ENCODE results near the gene ANTXR1.

The ANTXR1 gene

DNA sequence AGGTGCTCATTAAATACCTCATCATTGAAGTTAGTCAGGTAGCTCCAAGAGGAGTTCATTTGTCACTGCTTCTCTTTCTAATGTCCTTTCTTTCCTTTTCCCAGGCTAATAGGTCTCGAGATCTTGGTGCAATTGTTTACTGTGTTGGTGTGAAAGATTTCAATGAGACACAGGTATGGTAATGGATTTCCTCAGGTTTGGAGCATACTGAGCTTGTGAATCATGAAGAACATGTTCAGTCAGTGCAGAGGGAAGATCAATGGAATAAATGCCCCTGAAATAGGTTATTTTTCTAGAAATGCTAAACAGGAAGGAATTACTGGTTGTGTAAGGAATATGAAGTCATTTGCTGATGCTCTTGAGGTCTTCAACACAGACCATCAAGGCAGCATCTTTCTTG, 62.5 kb downstream of the ANTXR1 start:
- no peak for DNase-seq

DNA sequence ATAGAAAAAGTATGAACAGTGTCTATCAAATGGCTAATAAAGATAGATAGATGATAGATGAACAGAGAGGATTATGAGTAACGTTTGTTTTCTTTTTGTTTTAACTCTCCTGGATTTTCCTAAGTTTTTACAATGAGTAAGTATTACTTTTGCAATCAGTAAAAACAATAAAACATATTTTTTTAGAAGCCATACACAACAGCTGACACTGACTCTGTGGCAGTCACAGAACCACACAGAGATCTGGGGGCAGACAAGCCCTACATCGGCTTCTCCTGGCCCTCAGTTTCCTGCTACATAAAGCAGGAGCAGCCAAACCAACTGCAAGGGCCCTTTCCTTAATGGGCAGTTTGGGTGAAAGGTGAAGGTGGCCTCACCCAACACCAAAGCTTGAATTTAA, 63.6 kb downstream of the ANTXR1 start:
- DNase-seq, result no peak

DNA sequence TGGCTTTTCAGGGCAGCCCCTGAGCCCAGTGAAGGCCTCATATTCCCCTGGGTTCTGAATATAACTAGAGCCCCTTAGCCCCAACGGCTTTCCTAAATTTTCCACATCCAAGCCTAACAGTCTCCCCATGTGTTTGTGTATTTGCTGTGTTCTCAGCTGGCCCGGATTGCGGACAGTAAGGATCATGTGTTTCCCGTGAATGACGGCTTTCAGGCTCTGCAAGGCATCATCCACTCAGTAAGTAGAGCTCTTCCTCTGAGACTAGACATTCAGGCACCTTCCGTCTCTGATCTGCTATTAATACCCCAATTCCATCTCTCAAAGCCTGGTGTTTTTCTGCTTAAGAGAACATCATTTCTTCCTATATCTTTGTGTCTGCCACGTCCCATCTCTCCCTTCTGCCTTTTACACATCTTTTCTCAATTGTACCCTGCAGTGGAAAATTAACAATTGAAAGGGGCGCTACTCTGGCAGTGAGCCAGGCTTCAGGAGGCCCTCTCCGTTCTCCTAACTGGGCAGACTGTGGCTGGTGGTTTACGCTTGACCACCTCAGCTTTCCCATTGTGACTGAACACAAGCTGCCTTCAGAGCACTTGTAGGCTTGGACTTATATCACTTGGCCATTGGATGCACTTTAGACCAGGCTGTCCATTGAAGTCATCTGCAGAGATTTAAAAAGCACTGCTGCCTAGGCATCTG, 64.4 kb downstream of the ANTXR1 start:
- DNase-seq, result no peak

DNA sequence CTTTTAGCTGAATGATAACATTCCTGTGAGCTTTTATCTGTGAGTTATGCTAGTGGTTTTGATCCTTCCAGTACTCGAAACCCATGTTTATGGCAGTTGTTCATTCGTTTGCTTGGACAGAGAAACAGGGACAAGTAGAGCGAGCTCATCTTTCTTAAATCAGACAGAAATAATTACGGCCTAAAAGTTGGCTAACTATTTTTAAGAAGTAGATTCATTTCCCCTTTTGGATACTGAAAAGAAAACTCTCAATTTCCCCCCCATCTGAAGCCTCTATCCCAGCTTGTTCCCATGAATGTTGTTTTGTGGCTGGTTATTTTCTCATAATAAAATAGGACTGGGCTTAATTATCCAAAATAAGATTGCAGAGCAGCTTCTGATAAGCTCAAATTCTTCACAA, 67.1 kb downstream of the ANTXR1 start:
- DNase-seq, result no peak

DNA sequence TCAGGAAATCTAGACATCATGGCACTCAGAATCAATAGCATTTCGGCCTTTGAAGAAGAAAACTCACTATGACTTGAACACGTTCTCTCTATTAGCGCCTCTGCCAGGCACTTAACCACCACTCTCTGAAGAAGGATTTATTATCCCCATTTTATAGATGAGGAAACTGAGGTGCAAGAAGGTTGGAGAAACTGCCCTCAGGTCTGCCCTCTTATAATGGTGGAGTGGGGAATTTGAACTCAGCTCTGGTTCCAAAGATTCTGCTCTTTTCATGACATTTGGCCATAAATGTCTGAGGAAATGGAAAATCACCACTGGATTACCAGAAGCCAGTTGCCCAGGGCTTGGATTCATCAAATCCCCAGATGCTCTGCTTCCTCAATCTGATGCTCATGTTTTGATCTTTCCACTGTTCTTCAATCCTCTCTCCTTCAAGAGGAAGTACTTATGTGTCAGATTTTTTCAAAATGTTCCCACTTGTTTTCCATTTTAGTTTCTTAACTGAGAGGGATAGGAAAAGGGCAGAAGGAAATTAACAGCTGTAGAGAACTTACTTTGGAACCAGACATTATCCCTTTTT, 68.1 kb downstream of the ANTXR1 start:
- no peak for DNase-seq

DNA sequence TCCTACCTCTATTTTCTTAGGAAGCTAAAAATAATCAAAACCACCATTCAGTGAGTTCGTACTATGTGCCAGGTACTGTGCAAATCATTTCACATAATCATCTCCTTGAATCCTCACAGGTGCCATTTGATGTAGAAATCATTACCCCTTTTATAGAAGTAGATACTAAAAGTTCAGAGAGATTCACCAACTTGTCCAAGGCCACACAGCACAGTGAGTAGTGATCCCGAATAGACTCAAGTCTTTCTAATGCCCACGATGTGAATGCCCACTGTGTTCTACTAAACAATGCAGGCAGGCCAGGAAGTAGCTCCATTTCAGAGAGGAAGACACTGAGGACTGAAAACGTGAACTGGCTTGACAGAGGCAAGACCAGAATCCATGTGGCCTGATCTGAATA, 68.8 kb downstream of the ANTXR1 start:
- no peak for DNase-seq

DNA sequence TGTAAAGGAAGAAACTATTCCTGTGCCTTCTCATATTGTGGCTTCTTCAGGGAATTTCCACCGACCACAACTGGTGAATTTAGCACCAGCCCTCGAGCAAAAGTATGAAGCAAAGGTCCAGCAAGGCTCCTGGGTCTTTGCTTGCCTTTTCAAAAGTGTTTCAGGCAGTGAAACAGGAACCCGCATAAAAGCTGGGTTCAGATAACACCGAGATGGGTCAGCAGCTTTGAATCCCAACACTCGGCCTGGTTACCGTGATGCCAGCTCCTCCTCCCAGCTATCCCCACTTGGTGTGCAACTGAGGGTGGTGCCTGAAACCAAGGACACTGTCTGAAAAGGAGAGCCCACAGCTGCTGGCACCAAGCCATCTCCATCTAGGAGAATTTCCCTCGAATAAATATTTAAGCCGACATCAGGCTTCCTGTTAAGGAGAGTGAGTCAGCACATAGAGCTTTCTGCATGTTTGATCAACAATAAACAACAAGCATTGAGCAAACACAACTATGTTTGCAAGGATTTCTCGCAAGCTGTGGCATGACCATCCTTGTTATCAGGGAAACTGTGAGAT, 69.5 kb downstream of the ANTXR1 start:
- no peak for DNase-seq

DNA sequence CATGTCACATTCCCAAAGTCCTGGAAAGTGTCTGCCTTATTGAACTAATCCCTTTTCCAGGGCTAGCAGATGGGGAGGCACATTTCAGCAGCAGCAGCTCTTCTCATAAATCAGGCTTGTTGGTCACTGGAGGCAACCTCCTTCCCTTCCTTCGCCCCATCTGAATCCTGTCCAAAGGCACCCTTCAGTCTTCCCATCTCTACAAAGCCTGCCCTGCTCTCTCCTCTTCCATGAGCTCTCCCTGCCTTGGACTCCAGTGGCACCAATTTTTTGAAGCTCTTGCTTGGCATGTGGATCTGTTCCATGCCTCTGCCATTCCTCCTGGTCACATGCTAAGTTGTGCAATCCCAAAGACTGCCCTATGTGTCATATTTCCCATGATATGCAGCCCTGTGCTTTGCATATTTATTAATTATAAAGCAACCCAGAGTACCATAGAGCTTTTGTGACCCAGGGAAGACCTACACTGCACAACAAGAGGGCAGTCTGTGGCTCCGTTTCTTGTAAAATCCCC, 70.3 kb downstream of the ANTXR1 start:
- DNase-seq, result no peak

DNA sequence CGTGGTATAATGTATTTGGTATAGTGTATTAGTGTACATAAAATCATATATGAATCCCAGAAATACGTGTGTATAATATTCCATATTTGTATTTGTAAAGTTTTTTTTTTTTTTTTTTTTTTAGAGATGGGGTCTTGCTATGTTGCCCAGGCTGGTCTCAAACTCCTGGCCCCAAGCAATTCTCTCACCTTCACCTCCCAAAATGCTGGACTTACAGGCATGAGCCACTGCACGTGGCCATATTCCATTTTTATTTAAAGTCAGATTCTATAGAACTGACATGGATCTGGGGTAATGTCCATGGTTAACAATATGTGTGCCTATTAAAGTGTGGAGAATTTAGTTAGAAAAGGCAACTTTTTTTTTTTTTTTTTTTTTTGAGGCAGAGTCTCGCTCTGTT, 71.5 kb downstream of the ANTXR1 start:
- no peak for DNase-seq

DNA sequence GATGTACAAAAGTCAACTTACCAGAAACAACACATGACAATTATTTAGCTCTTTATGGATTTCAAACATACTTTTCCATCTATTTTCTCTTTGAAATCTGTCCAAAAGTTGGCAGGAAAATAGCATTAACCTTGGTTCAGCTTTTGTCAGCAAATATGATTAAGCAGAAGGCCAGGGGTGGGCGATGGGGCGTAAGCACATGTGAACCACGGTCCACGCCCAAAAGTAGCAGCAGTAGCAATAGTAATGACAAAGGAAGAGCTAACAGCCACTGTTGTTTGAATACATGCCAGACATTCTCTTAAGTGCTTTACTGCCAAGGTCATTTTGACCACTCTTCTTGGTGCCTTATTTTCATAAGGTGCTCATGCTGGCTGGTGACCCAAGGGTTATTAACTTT, 73.5 kb downstream of the ANTXR1 start:
- no peak for DNase-seq

DNA sequence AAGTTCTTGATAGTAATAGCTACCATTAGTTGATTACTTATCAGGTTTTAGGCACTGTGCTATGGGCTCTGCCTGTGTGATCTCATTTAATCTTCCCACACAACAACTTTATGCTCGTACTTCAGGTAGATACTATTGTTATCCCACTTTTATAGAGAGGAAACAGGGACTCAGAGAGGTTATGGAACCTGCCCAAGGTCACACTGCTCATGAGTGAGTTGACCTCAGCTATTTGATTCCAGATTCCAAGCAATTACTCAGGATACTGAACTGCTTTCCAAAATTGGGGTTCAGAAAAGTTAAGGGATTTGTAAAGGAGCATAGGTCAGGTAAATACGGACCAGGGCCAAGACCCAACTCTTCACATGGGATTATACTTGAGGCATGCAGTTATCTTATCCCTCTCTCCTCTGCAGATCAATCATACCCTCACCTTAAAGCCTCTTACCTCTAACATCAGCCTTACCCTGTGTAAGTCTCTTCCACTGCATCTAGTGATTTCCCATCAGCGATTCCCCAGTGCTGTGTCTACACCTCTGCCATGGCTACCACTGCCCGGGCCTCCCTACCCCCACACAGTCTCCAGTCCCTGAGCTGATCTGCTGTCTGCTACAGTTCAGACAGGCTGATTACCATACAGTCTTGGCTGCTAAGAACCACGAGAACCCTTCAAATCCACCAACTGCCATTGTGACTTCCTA, 74.4 kb downstream of the ANTXR1 start:
- no peak for DNase-seq

DNA sequence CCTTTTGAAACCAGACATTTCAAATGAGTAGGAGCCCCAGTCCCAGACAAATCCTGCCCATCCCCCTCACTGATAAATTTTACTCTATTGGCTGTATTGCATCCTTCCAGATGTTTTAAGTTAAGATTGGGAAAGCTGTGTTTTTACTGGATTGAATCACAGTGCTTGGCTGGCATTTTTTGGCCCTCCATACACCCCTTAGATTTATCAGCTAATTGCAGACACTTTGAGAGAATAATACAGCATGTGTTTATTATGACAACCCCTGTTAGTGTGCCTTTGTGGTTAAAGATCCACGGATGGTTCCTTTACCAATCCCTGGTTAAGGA, 74.9 kb downstream of the ANTXR1 start:
- DNase-seq, result no peak

DNA sequence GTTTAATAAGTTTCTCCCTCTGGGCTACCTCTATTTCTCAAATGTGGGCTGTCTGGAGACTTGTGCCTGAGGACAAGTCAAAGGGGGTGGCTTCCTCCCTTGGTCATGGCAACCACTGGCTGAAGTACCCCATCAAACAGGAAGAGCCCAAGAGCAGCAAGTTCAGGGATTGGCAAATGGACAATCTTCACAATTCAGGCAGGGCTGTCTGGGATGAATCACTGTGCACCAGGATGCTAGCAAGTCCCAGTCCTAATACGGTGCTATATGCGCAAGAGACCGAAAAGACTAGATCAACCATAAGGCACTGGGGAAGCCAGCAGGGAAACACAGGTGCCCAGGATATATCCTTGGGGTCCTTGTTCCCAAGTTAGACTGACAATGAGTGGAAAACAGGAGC, 75.5 kb downstream of the ANTXR1 start:
- no peak for DNase-seq

DNA sequence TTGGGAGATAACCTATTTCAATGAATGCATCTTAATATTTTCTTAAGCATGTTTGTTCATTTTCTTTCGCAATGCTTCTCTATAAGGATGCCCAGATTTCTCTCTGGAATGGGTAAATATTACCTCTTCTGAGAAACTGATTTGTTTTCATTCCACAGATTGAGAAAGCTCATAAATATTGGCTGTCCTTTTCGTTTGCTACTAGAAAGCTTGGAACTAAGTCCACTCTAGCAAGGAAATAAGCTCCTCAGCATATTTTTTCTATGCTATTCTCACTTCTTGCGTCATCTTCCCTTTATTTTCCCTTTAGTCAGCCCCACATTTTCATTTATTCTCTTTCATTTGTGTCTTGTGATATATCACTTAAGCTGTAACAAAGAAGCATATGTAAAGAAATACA, 76.3 kb downstream of the ANTXR1 start:
- no peak for DNase-seq

DNA sequence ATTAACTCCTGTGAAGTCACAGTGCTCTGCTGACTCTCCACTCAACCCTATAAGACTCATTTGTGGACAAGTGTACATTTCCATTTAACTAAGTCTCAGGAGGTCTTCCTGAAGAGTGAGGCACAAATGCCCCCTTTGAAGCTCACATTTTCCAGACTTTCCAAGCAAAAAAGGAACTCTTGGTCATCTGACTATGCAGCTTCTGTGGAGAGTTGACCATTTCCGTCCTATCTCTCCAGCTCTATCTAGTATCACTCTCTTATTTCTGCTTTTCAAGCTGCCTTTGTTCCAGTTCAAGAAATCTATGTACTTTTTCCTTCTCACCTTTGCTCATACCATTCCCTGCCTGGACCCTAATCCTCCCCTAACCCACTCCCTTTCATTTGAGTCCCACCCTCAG, 77.0 kb downstream of the ANTXR1 start:
- DNase-seq, result no peak

DNA sequence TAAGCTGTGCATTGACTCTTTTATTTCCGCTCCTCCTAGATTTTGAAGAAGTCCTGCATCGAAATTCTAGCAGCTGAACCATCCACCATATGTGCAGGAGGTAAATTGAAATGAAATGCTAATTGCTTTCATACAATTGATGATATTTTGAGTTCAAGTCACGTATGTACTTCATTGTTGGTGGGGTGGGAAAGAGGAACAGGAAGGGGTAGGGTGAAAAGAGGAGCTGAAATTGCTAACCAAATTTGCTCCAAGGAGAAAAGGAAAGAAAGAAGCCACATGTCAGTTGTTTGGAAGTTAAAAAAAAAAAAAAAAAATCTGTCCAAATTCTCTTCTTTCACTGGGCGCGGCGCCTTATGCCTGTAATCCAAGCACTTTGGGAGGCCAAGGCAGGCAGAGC, 77.8 kb downstream of the ANTXR1 start:
- no peak for DNase-seq

DNA sequence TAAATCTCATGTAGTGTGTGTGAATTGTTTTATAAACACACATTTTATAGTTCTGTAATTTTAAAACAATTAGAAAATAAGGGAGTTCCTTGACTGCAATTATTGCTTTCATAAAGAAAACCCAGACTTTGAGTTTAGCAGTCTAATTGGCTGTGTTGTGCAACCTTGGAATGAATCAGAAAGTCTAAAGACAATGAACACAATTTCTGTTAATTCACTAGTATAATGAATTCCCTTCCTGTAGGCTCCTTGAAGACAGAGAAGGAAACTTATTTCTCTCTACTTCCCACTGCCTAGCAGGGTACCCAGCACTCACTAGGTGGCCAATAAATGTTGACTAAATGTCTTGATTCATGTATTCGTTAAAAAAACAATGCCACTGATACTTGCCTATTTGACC, 79.9 kb downstream of the ANTXR1 start:
- DNase-seq, result no peak

DNA sequence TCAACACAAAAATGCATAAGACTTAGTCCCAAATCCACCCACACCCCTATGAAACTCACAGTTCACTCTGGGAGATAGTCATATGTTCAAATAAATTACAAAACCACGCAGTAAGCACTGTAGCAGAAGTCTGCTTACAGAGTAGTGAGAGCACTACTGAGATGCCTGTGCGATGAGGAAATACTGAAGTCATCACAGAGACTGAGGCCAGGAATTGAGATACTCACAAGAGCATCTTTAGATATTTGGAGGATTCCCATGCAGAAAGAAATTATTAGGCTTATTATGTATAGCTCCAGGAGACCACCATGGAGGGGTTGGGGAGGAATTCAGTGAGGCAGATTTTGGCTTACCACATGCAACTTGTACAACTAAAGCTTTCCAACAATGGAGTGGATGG, 82.3 kb downstream of the ANTXR1 start:
- DNase-seq, result no peak

DNA sequence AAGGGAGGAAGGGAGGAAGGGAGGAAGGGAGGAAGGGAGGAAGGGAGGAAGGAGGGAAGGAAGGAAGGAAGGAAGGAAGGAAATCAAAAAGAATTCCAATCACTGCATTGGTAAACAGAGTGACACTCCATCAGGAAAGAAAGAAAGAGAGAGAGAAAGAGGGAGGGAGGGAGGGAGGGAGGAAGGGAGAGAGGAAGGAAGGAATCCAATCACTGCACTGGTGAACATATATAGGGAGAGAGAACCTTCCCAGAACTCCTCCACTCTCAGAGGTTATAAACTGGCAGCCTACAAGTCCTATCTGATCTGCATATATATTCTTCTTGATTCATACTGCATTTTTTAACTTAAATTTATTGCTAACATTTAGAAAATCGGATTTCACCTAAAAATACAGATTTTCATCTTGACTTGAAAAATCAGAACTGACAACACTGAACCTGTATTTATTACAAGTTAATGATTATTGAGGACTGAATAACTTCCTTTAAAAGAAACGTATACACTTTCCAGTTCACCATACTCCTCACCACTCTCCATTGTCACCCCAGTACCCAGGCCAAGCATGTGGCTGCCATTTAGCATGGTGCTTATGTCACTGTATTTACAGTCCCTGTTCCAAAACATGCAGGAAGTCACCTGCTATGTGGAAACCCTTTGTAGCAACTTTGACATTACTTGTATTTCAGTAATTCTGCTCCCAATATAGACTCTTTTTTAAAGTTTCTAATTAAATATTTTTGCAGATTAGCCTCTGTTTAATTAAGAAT, 83.5 kb downstream of the ANTXR1 start:
- DNase-seq, result no peak

DNA sequence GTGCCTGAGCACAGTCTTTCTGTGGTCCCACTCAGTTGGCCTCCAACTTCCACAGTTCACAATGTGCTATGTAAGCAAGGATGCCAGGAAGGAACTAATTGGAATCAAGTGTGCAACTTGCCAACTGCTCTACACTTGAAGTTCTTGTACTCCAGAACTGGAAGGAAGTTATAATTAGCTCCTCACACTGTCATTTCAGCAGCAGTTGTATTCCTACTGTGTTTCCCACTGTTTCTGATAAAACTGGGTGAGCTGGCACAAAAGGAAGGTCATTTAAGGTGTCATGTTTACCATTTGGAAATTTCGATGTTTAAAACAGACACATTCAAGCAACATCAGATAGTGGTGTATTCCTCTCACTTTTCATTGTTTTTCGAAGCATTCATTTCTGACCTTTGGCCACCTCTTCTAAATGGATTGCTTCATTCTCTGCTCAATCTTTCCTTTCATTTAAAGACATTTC, 84.2 kb downstream of the ANTXR1 start:
- DNase-seq, result no peak

DNA sequence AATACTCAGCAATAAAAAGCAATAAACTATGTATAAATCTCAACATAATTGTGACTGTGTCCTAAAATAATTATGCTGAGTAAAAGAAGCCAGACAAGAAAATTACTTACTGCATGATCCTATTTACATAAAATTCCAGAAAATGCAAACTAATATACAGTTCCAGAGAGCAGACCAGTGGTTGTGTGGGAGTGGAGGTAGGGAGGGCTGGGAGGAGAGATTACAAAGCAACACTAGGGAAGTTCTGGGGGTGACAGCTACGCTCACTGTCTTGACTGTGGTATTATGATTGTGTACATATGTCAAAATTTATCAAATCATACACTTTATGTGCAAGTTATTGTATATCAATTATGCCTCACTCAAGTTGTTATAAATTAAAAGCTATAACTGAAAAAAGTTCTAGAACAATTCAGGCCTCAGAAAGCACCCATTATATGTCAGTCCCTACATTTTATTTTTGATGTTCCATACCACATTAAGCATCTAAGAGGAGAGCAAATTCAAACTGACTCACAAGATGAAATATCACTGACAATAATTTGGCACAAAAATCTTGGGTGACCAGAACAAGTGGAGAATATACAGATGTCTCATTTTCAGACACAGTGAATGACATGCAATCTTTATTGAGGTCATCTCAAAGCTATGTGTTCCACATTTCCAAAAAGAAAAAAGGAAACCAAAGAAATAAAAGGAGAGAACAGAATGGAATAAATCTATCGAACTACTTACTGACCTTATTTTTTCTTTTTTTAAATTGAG, 85.1 kb downstream of the ANTXR1 start:
- no peak for DNase-seq

DNA sequence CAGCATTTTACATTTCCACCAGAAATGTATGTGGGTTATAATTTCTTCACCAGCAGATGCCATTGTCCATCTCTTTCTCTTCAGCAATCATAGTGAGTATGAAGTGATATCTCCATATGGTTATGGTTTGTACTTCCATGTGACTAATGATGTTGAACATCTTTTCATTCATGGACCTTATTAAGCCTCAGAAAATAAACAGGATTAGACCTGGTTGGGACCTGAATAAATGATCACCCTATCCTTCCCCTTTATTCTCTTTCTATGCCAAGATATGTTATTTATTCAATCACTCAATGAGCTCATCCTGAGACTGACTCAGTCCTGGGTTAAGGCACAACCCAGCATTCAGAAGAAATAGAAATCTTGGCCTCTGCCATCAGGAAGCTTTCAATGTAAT, 86.6 kb downstream of the ANTXR1 start:
- no peak for DNase-seq

Measured in activated CD4-positive, CD25-positive, alpha-beta regulatory T cell treated with anti-CD3 and anti-CD28 coated beads, Interleukin-2, amount 50 U/mL, for 72 hours (primary cell).